DMS 273 (cell line): Measurements from ENCODE around the gene IBA57.
"Not testable (repeated sequence)": the region's sequence is repeated elsewhere in the genome, so short reads cannot be mapped to it uniquely, and the experiment has no call there.

Source experiments
- DNase-seq: peaks from one replicate; lab custom pipeline; 2025; ENCODE audit not compliant: unreplicated experiment; lab: John Stamatoyannopoulos, UW

The IBA57 gene

DNA sequence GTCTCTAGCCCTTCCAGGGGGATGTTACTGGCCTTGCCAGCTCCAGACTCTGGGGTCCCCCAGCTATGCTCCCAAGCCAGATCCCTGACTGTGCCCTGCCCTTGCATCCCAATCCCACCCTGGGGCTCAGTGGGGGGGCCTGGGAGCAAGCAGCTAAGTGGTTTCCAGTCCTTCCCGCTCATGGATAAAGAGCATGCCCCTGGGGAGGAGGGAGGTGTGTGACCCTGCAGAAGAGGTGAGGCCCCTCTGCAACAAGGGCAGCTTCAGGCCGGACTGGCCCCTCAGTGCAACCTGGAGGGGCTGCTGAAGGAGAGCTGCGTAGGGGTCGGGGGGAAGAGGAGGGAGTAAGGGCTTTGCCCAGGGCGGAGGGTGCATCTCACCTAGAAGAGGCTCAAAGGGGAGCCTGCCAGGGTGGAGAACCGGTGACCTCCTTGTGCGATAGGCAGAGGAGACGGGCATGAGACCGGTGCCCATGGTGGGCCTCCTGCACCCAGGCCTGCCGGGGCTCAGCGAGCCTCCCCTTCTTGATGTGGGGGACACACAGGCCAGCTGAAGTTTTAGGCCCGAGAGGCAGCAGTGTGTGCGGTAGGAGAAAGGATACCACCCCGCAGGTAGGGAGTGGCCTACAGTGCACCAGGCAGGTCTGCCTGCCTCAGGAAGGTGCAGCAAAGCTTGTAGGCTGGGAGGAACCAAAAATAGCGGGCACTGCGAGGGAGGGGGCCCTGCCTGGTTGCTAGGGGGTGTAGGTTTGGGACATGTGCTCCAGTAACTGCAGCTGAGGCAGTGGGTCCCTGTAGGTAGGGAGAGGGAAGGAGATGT, 45.3 kb downstream of the IBA57 start:
- DNase-seq, result peak; percentile 15

DNA sequence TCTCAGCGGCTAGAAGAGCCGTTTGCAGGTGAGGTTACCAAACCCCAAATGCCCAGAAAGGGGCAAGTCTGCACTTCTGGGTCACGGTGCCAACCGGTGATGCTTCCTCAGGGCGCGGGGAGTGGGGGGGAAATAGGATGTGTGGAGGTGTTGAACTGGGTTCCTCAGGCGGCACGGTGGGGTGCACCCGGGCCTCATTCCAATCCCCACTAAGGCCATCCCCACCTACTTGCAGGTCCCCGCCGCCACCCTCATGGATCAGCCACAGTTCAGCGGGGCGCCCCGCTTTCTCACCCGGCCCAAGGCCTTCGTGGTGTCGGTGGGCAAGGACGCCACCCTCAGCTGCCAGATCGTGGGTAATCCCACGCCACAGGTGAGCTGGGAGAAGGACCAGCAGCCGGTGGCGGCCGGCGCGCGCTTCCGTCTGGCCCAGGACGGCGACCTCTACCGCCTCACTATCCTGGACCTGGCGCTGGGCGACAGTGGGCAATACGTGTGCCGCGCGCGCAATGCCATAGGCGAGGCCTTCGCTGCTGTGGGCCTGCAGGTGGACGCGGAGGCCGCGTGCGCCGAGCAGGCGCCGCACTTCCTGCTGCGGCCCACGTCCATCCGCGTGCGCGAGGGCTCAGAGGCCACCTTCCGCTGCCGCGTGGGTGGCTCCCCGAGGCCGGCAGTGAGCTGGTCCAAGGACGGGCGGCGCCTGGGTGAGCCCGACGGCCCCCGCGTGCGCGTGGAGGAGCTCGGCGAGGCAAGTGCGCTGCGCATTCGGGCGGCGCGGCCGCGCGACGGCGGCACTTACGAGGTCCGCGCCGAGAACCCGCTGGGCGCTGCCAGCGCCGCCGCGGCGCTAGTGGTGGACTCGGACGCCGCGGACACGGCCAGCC, 46.2 kb downstream of the IBA57 start:
- DNase-seq, result no peak

DNA sequence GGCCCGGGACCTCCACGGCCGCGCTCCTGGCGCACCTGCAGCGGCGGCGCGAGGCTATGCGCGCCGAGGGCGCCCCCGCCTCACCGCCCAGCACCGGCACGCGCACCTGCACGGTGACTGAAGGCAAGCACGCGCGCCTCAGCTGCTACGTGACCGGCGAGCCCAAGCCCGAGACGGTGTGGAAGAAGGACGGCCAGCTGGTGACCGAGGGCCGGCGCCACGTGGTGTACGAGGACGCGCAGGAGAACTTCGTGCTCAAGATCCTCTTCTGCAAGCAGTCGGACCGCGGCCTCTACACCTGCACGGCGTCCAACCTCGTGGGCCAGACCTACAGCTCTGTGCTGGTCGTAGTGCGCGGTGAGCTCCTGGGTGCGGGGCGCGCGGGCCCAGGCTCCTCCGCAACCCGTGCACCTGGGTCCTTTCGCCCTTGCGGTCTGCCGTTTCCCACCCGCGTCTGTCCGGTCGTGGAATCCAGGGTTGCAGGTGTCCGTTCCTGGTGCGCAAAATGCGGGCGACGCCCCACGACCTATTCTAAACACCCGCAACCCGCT, 46.9 kb downstream of the IBA57 start:
- no peak for DNase-seq

DNA sequence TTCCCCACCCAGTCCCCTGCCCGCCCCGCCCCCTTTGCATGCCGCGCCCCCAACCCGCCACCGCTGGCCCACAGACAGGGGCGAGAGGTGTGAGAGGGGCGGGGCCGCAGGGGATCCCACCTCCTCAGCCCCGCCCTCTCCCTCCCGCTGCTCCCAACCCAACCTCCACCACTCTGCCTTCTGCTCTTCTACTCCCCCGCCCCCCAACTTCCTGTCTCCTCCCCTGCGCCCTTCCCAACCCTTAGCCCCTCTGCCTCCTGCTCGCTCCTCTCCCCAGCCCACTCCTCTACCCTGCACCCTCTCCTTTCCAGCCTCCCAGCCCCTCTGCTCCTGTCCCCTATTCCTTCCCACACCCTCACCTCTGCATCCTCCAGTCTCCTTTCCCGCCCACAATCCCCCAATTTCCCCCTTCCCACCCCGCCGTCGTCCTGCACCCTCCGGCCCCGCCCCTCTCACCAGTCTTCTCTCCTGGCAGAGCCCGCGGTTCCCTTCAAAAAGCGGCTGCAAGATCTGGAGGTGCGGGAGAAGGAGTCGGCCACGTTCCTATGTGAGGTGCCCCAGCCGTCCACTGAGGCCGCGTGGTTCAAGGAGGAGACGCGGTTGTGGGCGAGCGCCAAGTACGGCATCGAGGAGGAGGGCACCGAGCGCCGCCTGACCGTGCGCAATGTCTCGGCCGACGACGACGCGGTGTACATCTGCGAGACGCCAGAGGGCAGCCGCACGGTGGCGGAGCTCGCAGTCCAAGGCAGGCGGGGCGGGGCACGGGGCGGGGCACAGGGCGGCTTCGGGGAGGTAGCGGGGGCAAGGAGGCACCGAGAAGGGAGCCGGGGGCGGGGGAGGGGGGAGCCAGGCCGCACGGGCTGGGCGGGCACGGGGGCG, 47.6 kb downstream of the IBA57 start:
- DNase-seq, result peak; percentile 92

DNA sequence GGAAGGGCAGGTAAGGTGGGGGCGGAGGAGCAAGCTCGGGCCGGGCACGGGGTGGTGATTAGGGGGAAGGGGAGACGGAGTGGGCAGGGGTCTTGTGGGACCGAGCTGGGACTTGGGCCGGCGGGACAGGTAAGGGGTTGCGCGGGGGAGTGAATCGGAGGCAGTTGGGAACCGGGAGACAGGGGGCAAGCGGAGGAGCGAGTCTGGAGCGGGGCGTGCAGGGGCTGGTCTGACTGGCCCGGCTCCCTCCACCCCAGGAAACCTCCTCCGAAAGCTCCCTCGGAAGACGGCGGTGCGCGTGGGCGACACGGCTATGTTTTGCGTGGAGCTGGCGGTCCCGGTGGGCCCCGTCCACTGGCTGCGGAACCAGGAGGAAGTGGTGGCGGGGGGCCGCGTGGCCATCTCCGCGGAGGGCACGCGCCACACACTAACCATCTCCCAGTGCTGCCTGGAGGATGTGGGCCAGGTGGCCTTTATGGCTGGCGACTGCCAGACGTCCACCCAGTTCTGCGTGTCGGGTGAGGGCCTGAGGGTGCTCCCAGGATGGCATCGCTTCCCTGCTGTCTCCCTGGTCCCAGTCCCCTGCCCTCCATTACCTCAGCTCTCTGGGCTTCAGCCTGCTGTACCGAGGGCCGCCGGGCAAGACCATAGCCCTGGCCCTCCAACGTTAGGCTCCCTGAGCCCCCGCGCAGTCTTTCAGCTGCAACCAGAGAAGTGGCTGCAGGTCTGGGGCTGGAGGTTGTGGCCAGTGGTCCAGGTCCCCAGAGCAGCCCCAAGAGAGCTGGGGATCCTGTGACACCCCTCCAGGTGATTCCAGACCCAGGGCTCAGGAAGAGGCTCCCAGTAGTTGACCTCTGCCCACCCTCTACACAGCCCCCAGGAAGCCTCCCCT, 48.6 kb downstream of the IBA57 start:
- DNase-seq, result no peak

DNA sequence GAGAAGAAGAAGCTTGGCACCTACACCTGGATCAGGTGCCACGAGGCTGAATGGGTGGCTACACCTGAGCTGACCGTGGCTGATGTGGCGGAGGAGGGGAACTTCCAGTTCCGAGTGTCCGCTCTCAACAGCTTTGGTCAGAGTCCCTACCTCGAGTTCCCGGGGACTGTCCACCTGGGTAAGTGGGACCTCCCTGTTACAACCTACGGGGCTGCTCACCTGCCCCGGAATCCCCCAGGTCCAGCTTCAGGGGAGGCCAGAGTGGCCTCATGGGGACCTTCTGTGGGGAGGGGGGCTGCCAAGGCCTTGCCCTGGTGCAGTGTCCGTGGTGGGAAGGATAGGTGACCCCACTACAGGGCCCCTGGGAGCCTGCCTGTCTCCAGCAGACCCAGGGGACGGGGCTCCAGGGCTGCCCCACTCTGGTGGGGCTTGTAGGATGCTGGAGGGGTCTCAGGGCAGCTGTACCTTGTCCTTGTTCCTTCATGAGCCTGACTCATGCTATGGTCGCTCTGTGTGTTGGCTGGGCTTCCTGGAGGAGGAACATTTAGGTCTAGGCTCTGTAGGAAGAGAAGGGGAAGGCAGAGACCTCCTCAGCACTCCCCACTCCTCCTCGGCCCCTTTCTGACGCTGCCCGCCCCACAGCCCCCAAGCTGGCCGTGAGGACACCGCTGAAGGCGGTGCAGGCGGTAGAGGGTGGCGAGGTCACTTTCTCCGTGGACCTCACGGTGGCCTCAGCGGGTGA, 49.5 kb downstream of the IBA57 start:
- no peak for DNase-seq

DNA sequence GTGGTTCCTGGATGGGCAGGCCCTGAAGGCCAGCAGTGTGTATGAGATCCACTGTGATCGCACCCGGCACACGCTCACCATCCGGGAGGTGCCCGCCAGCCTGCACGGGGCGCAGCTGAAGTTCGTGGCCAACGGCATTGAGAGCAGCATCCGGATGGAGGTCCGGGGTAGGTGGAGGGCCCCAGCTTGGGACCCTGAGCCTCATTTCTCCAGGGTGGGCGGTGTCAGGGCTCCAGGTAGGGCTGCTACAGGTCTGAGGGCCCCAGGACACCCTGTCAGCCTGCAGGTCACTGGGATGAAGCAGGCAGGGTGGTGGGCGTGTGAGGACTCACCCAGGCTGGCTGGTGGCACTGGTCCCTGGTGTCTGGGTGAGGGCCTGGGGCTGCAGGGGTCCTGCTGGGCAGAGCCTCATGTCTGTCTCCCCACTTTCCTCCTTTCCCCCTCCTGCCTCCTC, 50.1 kb downstream of the IBA57 start:
- no peak for DNase-seq

DNA sequence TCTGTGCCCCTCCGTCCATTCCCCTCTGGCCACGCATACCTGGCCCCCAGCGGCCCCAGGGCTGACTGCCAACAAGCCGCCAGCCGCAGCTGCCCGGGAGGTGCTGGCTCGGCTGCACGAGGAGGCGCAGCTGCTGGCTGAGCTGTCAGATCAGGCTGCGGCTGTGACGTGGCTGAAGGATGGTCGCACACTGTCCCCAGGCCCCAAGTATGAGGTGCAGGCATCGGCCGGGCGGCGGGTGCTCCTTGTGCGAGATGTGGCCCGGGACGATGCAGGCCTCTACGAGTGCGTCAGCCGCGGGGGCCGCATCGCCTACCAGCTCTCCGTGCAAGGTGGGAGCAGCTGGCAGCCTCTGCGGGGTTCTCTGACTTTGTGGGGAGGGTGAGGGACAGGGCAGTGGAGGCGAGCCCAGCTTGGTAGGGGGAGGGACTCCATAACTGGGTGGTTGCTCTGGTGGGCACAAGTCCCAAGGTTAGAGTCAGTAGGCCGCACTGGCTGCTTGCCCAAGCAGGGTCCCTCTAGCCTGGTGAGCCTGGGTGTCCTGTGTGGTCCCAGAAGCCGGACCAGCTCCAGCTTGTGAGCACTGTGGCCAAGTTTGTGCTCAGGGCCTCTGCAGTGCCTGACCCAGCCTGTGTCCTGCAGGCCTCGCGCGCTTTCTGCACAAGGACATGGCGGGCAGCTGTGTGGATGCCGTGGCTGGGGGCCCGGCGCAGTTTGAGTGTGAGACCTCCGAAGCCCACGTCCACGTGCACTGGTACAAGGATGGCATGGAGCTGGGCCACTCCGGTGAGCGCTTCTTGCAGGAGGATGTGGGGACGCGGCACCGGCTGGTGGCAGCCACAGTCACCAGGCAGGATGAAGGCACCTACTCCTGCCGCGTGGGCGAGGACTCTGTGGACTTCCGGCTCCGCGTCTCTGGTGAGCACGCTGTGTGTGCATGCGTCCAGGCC, 51.0 kb downstream of the IBA57 start:
- peak; percentile 15 for DNase-seq

DNA sequence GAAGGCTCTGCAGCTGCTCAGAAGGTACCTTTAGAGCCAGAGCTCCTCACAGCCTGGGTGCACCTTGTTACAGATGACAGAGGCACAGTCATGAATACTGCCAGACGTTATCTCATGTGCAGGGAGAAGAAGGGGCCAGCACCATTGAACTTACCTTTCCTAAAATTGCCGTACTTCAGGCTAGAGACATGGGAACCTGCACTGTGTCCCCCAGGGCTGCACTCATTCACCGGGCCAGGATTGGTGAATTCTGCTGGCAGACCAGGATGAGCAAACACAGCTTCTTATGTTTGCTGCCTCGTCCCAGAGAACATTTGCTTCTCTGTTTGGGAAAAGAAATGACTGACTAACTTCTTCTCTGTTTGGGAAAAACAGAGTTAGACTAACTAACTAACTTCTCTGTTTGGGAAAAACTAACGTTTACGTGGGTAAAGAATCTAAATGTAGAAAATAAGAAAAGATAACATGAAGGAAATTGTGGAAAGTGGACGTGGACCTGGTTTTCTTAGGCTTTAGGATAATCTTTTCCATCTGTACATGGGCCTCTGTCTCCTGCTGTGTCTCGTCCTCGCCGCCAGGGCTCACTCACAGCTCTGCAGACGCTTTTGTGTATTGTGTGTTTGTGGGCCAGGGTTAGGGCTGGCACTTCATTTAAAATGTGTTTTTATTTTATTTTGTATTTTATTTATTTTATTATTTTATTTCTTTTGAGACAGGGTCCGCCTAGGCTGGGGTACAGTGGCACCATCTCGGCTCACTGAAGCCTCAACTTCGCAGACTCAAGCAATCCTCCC, 52.1 kb downstream of the IBA57 start:
- no peak for DNase-seq

DNA sequence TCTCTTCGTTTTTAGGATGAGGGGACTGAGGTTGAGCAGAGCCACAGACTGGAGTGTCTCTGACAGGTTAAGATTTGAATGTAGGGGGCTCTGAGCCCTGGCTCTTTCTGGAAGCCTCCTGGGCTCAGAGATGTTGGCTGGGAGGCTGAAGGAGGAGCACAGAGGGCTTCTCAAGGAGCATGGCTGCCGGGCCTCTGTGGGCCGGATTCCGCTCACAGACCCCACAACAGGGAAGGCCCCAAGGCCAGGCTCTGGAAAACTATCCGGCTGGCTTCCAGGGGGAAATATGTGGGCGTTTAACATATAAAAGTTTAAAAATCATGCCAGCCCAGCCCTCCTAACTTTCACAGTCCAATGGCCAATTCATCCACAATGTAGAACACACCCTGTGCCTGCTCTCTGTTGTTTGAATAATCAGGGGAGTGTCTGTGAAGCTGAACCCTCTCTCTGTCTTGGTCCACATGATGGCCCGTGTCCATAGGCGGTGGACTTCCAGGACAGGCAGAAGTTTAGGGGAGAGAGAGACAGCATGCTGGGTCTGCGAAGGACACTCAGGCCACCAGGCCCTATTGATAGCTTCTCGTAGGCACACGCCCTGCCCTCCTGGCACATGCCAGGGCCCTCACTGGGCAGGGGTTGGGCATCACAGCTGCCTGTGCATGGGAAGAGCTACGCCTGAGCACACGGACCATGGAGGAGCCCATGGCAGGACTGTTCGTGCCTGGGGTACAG, 53.1 kb downstream of the IBA57 start:
- DNase-seq, result no peak

DNA sequence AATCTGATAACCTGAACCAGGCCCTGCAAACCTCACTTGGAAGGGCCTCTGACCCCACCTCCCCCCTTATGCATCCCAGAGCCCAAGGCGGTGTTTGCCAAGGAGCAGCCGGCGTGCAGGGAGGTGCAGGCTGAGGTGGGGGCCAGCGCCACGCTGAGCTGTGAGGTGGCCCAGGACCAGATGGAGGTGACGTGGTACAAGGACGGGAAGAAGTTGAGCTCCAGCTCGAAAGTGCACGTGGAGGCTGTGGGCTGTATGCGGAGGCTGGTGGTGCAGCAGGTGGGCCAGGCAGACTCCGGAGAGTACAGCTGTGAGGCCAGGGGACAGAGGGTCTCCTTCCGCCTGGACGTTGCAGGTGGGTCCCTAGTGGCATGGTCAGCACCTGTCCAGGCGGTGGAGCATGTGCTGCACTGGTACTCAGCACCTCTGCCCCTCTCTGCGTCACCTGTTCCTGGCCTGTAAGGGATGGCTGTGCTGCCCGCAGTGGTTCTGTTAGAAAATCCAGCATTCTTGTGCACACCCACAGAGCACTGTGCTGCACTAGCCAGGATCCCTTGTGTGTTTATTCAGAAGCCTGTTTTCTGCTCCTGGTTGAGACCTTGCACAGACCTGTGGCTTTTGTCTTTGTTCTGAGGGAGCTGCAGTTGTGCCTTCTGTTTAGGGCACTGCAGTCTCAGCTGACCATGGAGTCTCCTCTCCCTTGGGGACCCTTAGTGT, 53.8 kb downstream of the IBA57 start:
- DNase-seq, result no peak

DNA sequence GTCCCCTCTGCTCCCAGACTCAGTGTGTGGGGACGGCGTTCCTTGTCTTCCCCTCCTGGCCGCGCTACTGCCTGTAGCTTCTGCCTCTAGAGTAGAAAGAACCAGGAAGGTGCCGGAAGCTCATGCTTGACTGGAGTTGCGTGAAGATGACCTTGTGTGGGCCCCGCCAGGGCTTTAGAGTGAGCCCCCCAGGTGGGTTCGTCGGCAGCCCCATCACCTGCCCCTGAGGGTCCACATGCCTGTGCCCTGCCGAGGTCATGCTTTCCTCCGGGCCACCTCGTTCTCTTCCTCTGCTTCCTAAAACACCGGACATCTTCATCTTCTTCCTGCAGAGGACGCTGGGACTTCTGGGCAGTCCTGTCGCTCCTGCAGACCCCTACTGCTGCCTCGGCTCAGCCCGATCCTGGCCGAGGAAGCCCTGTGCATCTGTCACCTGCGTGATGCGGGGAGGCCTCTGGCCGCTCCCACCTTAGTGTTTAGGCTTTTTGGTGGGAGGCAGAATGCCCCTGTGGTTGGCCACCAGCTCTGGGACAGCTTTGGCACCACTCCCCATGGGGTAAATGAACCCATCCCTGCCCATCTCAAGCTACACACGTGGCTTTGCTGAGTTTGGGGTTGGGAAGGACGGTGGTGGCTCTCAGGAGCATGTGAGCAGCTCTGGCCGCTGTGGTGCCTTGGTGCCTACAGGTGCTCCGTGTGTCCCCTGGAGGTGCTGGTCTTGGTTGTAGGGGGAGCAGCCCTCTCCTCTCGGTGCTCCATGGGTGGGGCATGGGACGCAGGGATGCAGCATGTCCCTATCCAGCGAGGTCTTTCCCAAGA, 54.6 kb downstream of the IBA57 start:
- DNase-seq, result no peak

DNA sequence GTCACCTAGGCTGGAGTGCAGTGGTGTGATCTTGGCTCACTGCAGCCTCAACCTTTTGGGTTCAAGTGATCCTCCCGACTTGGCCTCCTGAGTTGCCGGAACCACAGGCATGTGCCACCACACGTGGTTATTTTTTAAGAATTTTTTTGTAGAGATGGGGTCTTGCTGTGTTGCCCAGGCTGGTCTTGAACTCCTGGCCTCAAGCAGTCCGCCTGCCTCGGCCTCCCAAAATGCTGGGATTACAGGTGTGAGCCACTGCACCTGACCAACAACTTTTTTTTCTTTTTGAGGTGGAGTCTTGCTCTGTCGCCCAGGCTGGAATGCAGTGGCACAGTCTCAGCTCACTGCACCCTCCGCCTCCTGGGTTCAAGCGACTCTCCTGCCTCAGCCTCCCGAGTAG, 55.5 kb downstream of the IBA57 start:
- DNase-seq, result not testable (repeated sequence)

DNA sequence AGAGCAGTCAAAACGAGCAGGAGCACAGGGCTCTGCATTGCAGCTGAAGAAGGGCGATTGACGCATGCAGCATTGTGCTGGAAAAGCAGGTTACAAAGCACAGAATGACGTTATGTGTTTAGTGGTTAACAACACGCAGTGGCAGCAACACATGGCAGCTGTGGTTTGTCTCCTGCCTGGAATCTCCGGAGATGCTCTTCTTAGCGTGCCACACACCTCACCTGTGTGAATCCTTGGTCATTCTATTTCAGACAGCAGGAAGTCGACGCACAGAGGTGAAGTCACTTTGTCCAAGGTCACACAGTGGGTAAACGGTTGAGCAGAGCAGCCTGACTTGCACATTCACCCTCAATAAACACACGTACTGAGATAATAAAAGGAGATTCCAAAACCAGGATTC, 56.9 kb downstream of the IBA57 start:
- DNase-seq, result no peak
